ENCODE data around the gene TP53AIP1. TPM values are rescaled to one million over a fixed set of nuclear protein-coding genes. Genes with fewer than 3 reads are reported as not detected.

The TP53AIP1 gene
- total RNA-seq, 1 experiment from 2014 or later = 2.3 TPM

GRCh38 chr11:128936606-128937251 lies 5.9 kb downstream of the TP53AIP1 start:
- no TSS peak for BruUV-seq (replicated peaks)
- H3K27me3 ChIP-seq (replicated peaks; ENCODE audit: insufficient read depth, low read depth, low read length, poor library complexity) = no peaks in the 10 kb centered on the region
- H3K9me3 ChIP-seq (ENCODE audit: low read depth, low read length, poor library complexity, severe bottlenecking) = no peaks in the 10 kb centered on the region
- POLR2A ChIA-PET (ENCODE audit: low non-redundant PET) = no interaction called here
- DNase-seq (ENCODE audit: low spot score) = no peak
- H3K27ac ChIP-seq (ENCODE audit: low read depth, low read length, poor library complexity, severe bottlenecking) = no peak overlapping the region
- H3K36me3 ChIP-seq (ENCODE audit: insufficient read depth, low read length, poor library complexity, severe bottlenecking) = no peaks in the 10 kb centered on the region
- no peak for TF ChIP-seq CTCF (conservative IDR thresholded peaks at IDR 0.05; ENCODE audit: low read depth, low read length)
- TF ChIP-seq EZH2 (IDR thresholded peaks at IDR 0.05; ENCODE audit: borderline replicate concordance, low read depth, low read length, poor library complexity, severe bottlenecking) = no peak
- H3K4me1 ChIP-seq (ENCODE audit: insufficient read depth, low read length, poor library complexity, severe bottlenecking) = no peaks in the 10 kb centered on the region
- CTCF ChIA-PET = no interaction called here
- H3K4me3 ChIP-seq (ENCODE audit: low read depth, low read length, poor library complexity, severe bottlenecking) = no peak overlapping the region
- intact Hi-C loops (cut with micrococcal nuclease; ENCODE audit: unreplicated experiment) = no loop called here

GRCh38 chr11:128934926-128935325 lies 7.7 kb downstream of the TP53AIP1 start:
- Histone ChIP-seq H3K36me3 (ENCODE audit: insufficient read depth, low read length, poor library complexity, severe bottlenecking) (no peaks in the 10 kb centered on the region), H3K4me3 (ENCODE audit: low read depth, low read length, poor library complexity, severe bottlenecking) (no peak overlapping the region), H3K27me3 (replicated peaks; ENCODE audit: insufficient read depth, low read depth, low read length, poor library complexity) (no peaks in the 10 kb centered on the region), H3K4me1 (ENCODE audit: insufficient read depth, low read length, poor library complexity, severe bottlenecking) (peaks cover 2% of the 10 kb centered on the region), H3K27ac (ENCODE audit: low read depth, low read length, poor library complexity, severe bottlenecking) (no peak overlapping the region), H3K9me3 (ENCODE audit: low read depth, low read length, poor library complexity, severe bottlenecking) (no peaks in the 10 kb centered on the region)
- POLR2A ChIA-PET (ENCODE audit: low non-redundant PET) = no interaction called here
- DNase-seq (ENCODE audit: low spot score) = no peak
- CTCF ChIA-PET = no interaction called here
- no TSS peak for BruUV-seq (replicated peaks)
- intact Hi-C loops (cut with micrococcal nuclease; ENCODE audit: unreplicated experiment) = no loop called here
- TF ChIP-seq EZH2 (IDR thresholded peaks at IDR 0.05; ENCODE audit: borderline replicate concordance, low read depth, low read length, poor library complexity, severe bottlenecking) (no peak), CTCF (conservative IDR thresholded peaks at IDR 0.05; ENCODE audit: low read depth, low read length) (no peak)

- Histone ChIP-seq H3K27ac (ENCODE audit: low read depth, low read length, poor library complexity, severe bottlenecking) (no peak overlapping the region), H3K9me3 (ENCODE audit: low read depth, low read length, poor library complexity, severe bottlenecking) (no peaks in the 10 kb centered on the region), H3K27me3 (replicated peaks; ENCODE audit: insufficient read depth, low read depth, low read length, poor library complexity) (no peaks in the 10 kb centered on the region), H3K4me1 (ENCODE audit: insufficient read depth, low read length, poor library complexity, severe bottlenecking) (peaks cover 6% of the 10 kb centered on the region), H3K36me3 (ENCODE audit: insufficient read depth, low read length, poor library complexity, severe bottlenecking) (no peaks in the 10 kb centered on the region), H3K4me3 (ENCODE audit: low read depth, low read length, poor library complexity, severe bottlenecking) (no peak overlapping the region)
- ChIA-PET POLR2A (ENCODE audit: low non-redundant PET) (no interaction called here), CTCF (no interaction called here)
- TF ChIP-seq EZH2 (IDR thresholded peaks at IDR 0.05; ENCODE audit: borderline replicate concordance, low read depth, low read length, poor library complexity, severe bottlenecking) (no peak), CTCF (conservative IDR thresholded peaks at IDR 0.05; ENCODE audit: low read depth, low read length) (no peak)
- DNase-seq (ENCODE audit: low spot score) = no peak
- intact Hi-C loops (cut with micrococcal nuclease; ENCODE audit: unreplicated experiment) = no loop called here
- no TSS peak for BruUV-seq (replicated peaks)
Measured at GRCh38 chr11:128934351-128934750, 8.3 kb downstream of the TP53AIP1 start.

All from A673 (cell line).